Activated CD8-positive, alpha-beta memory T cell treated with anti-CD3 and anti-CD28 coated beads for 1 hour (primary cell): ENCODE results near the gene FPR3.
"Not testable (repeated sequence)": the region's sequence is repeated elsewhere in the genome, so short reads cannot be mapped to it uniquely, and the experiment has no call there.

Experiments used
- DNase-seq, 2 donors: peaks; one replicate each; pipeline ENCODE4 v3.0.0-alpha.2; 2020; ENCODE audit warnings: low read depth in 1 of 2; ENCODE audit errors: extremely low read depth in 1 of 2

The FPR3 gene, protein sequence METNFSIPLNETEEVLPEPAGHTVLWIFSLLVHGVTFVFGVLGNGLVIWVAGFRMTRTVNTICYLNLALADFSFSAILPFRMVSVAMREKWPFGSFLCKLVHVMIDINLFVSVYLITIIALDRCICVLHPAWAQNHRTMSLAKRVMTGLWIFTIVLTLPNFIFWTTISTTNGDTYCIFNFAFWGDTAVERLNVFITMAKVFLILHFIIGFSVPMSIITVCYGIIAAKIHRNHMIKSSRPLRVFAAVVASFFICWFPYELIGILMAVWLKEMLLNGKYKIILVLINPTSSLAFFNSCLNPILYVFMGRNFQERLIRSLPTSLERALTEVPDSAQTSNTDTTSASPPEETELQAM

DNA sequence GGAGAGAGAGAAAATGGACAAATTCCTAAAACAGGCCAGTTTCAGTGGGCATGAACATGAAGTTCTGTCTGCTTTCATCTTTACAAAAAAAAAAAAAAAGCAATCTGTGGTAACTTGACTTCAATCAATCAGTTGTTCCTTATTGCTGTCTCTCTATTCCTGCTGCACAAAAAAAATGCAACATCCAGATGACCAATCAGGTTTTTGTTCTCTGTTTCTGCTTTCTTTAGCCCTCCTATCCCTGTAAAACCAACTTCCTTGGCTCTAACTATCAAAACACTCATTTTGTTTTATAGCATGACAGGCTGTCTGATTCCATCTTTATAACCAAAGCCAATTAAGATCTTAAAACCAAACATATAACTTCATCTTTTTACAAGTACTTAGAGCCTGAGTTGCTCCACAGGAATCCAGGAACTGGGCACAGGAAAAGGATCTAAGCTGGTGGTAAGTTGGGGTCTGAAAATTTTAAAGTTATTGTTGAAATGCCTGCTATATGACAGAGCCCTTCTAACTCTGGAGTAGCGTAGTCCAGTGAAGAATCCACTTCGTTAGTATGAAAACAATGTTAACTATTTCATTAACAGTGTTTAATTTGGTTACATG is at the start of gene FPR3:
TSS of gene FPR3 (plus strand) at position 273 of the 606 bp plus-strand sequence. CDS start 28,592 bp downstream, outside the sequence.
- no peak for DNase-seq

DNA sequence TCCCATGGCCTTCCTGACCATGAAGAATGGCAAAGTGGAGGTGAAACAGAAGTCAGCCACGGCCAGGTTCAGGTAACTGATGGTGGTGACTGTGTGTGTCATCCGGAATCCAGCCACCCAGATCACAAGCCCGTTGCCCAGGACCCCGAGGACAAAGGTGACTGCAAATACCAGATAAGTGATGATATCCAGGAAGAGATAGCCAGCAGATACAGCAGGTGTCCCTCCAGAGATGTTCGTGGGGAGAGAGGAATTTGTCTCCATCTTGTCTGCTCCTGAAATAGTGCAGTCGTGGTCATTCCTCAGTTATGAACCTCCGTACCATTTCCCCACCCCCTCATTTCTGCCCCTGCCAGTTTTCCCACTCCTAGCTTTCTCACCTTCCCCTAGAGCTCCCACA is 48.2 kb upstream of the FPR3 start:
- no peak for DNase-seq

DNA sequence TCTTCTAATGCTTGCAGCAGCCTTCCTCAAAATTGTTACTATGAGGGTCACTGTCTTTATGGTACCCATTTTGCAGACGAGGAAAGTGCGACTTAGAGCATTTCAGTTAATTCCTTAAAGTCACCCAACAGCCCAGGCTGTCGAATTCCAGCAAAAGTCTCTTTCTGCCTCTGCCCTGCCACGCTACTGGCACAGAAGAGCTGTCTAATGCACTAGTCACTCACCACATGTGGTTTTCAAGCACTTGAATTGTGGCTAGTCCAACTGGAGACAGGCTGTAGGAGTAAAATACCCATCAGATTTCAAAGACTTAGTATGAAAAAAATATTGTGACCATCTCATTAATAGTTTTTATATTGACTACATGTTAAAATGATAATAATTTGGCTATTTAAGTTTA is 45.0 kb upstream of the FPR3 start:
- DNase-seq, result no peak

DNA sequence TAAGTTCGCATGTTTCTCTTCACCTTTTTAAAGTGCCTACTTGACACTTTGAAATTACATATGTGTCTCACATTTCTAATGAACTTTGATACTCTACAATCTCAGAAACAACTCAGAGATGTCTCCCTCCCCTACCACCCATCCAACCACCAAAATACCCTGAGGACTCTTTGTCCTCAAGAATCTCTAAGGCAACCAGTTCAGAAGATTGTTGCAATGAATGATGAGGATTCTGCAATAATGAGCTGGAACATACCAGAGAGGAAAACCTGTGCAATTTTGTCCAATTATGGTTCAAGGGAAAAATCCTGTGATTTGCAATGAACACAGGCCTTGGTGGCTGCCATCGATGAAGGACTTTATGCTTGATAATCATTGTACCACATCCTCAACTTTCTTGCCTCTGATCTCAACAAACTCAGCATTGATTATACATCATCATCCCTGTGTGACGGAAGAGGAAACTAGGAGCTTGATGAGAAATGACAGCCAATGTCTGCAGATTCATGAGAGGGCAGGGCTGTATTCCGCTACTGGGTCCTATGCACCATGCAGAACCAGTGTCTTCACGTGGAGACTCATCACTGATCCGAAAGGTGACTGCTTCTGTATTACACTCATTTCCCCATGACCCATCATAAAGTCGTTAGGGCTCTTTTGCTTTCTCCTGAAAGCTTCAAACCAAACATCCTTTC is 44.4 kb upstream of the FPR3 start:
- DNase-seq, result no peak

DNA sequence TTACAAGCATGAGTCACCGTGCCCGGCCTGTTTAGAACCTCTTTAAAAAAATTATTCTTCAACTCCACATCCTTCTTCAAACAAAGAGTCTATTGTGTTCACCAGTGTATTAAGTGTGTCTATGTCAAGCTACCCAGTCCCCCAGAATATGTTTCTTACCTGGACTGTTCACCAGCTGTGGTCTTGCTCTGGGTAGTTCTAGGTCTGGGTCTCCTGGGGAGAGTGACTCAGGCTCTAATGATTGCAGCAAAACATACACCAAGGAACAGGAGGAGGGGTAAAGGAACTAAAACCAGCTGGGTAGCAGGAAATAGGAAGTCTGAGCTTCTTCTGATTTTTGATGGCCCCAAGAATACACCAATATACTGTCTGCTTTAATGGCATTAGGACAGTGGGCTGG is 43.3 kb upstream of the FPR3 start, which contains the start of gene FPR1:
TSS of gene FPR1 (minus strand) at position 224 of the 400 bp plus-strand sequence. CDS start 4,884 bp downstream, outside the sequence.
- no peak for DNase-seq

DNA sequence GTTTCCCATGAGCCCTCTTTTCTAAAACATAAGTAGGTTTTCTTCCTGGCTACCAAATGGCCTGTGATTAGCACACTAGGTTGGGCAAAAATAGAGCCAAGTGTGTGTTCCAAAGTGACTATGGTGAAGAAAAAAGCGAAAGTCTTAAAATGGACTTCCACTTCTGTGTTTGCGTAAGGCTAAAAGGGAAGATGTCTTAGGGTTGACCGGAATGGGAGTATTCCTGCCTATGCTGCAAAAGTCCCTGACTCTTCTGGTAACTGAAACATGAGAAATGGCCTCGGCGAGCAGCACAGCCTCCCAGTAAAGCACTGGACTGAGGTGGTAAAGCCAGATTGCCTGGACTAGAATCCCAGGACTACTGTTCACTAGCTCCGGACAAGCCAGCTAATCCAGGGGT is 40.8 kb upstream of the FPR3 start:
- no peak for DNase-seq

DNA sequence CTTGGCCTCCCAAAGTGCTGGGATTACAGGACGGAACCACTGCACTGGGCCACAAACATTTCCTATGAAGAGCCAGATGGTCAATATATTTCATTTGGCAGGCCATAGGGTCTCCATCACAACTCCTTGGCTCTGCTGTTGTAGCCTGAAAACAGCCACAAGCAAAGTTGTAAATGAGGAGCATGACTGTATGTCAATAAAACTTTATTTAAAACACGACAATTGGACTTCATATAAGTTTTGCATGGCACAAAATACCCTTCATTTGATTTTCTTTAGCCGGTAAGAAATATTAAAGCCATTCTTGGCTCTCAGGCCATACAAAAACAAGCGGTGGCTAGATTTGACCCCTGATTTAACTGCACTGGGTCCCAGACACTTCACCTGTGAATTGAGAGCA is 40.2 kb upstream of the FPR3 start:
- DNase-seq, result no peak

DNA sequence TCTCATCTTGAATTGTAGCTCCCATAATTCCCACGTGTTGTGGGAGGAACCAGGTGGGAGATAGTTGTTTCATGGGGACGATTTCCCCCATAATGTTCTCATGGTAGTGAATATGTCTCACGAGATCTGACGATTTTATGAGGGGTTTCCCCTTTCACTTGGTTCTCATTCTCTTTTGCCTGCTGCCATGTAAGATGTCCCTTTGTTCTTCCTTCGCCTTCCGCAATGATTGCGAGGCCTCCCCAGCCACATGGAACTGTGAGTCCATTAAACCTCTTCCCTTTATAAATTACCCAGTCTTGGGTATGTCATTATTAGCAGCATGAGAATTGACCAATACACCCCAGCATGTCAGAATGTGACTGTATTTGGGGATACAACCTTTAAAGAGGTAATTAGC is 39.4 kb upstream of the FPR3 start:
- no peak for DNase-seq

DNA sequence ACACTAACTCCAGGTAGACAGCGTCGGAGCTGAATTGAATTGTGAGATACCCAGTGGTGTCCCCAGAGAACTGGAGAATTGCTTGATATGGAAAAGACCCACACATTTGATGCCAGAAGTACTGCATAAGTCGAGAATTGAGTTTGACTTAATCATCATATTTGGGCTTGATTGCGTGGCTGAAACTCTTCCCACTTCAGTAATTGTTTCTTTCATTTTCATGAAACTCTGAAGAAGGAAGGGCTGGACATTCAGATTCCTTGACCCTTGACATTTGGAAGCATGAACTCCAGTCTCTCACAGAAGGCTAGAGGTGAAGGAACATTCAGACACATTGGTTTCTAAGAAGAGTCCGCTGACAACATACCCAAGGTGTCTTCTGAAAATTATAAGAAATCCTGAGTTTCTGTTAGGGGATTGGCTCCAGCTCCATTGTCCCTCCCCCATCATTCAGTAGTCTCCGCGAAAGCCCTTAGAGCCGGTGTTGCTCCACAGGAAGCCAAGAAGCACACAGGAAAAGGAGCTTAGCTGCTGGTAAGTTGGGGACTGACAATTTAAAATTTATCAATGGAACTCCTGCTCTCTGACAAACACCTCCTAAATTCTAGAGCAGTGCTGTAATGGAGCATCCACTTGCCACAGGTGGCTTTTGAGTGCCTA is 34.1 kb upstream of the FPR3 start, which contains the start of gene FPR2:
TSS of gene FPR2 (plus strand) at position 484 of the 660 bp plus-strand sequence. CDS start 7,479 bp downstream, outside the sequence.
- DNase-seq, result no peak

DNA sequence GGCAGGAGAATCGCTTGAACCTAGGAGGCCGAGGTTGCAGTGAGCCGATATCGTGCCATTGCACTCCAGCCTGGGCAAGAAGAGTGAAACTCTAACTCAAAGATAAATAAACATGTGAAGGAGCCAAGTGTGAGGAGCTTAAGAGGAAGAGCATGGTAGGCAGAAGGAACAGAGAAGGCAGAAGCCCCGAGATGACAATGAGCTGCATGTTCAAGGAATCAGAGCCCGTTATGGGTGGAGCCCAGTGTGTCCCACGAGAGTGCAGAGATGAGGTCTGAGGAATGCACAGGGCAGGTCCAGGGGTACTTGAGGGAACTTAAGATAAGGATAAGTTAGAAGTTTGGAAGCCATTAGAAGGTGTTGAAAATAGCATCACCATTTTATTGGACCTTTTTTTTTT is 33.3 kb upstream of the FPR3 start:
- DNase-seq, result no peak

DNA sequence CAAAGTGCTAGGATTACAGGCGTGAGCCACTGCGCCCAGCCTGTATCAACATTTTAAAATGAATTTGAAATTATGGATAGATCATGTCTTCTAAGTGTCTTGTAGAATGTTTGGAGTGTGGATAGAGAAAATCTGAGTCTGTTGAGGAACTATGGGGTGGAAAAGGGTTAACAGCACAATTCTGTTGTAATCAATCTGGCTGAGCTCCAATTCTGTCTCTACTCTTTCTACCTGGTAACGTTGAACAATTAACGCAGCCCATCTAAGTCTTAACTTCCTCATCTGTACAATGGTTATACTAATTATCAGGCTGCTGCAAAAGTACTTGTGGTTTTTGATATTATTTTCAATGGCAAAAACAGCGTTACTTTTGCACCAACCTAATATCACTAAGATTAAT is 29.9 kb upstream of the FPR3 start:
- no peak for DNase-seq

DNA sequence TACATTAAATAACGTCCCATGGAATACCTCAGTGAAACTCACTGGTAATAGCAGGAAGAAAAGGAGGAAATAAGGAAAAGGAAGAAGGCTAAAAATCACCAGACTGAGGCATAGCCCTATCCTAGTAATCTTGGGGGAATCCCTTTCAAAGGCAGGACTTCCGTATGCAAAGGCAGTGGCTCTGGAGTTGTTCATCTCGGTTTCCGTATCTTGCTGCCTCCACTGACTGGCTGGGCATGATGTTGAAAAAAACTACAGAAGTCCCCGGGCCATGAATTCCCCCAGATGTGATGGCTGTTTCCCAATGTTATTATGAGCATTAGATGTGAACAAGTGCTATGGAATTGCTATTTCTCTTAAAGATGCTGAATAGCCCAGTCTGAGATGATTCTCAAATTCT is 28.5 kb upstream of the FPR3 start:
- DNase-seq, result no peak

DNA sequence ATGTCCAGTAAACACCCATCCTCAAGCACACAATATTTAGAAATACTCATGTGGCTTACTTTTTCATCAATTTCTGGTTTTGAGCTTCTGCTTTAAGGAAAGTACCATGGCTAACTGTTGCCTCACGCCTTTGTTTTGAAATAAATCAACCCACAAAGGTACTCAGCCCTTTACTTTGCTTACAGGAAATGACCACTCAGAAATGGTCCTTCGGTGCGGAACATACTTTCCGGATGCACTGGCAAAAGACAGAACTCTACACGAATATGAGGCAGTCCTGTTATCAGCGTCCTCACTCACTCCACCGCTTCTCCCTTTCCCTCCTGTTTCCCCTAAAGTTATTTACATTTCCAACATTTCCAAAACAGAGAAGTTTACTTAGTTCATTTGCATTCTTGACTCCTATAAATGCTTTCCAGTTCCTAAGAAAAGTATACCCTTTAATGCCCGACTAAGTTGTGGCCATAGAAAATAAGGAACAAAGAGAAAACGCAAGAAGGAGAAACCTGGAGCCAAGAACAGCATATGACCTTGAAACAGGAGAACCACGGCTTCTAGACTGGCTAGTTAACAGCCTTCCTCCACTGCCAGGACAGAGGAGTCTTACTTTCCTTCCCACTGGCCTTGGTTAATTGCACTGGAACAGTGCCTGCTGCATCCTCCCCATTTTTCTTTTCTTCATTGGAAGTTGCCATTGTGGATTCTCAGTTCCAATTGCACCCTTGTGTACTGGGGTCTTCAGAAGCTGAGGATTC is 23.4 kb upstream of the FPR3 start:
- no peak for DNase-seq

DNA sequence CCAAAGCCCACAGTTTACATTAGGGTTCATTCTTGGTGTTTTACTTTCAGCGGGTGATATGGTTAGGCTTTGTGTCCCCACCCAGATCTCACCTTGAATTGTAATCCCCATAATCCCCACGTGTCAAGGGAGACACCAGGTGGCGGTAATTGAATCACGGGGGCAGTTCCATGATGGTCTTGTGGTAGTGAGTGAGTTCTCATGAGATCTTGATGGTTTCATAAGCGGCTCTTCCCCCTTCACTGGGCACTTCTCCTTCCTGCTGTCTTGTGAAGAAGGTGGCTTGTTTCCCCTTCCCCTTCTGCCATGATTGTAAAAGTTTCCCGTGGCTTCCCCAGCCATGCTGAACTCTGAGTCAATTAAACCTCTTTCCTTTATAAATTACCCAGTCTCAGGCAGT is 22.0 kb upstream of the FPR3 start:
- DNase-seq, result no peak

DNA sequence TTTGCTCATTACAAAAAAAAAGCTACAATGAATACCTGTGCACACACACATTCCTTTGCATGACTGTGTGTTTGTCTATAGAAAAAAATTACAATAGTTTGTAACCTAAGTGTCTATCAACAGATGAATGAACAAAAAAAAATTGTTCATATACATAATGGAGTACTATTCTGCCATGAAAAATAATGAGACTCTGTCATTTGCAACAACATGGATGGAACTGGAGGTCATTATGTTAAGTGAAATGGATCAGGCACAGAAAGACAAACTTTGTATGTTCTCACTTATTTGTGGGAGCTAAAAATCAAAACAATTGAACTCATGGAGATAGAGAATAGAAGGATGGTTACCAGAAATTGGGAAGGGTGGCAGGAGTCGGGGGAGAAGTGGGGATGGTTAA is 18.4 kb upstream of the FPR3 start:
- DNase-seq, result not testable (repeated sequence)

DNA sequence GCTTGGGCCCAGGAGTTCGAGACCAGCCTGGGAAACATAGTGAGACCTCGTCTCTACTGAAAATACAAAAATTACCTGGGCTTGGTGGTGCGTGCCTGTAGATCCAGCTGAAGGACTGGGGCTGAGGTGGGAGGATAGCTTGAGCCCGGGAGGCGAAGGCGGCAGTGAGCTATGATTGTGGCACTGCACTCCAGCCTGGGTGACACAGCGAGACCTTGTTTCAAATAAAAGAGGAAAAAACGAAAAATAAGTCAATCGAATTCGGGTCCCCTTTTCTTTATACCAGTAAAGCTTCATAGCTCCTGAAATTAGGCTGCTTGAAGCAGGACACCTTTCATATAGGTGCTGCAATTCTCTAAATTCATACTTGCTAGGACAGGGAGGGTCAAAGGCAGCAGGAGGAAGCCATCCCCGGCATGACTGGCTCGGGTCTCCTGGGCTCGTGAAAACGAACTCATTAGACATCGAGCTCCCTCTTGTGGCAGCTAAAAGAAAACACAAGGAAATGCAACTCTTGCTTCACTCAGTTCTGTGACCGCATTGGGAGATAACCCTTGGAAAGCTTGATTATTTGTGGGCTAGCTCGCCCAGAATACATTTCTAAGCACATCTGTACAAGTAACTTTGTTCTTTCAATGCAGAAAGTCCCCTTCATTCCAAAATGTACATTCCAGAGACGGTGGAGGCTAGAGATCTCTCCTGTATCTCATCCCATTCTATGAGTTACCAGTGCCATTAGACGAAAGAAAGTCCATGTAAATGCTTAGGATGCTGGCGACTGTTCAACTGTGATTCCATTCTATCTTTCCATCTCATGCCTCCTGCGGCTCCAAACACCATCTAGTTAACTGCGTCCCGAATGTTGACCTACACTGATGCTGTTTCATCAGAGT is 17.1 kb upstream of the FPR3 start:
- peak in 1 of 2 donors; percentile 1 for DNase-seq

DNA sequence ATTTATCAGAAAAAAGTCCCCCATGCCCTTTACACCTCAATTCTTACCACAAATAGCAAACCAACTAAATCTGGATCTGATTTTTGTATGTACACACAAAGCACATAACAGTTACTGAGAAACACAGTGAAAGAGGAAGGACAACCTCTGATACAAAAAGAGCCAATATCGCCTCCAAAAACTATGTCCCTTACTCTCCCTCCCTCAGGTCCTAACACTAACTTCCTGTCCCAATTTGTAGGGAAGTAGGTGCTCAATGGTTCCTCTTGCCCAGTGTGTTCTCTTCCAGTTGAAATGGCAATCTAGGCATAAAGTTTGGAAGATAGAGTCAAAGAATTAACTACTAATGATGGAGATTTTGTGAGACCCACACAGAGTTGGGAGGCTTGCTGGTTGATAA is 15.8 kb upstream of the FPR3 start:
- no peak for DNase-seq

DNA sequence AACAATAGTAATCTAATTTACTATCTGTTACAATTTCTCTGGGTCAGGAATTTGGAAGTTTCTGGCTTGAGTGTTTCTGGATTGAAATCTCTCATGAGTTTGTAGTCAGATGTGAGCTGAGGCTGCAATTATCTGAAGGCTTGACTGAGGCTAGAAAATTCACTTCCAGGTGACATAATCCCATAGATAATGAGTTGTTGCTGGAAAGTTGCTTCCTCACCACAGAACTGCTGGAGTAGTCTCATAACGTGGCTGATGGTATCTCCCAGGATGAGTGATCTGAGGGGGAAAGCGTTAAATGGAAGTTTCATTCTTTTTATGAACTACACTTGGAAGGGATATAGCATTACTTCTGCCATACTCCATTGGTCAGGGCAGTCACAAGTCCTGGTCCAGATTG is 15.3 kb upstream of the FPR3 start:
- no peak for DNase-seq

DNA sequence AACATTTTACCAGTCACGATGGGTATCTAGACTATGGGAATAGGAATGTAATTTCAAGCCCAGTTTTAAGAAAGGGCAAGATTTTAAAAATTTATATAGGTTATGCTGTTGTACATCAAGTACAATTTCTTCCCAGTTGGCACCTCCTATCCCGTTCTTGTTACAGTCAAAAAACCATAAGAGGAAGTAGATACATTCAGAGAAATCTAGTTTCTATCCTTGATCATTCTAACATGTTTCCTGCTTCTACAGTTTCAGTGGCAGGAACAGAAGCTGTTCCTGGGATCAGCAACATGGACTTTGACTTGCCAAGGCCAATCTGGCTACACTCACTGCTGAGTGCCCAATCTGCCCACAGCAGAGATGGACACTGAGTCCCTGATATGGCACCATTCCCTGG is 14.7 kb upstream of the FPR3 start:
- no peak for DNase-seq

DNA sequence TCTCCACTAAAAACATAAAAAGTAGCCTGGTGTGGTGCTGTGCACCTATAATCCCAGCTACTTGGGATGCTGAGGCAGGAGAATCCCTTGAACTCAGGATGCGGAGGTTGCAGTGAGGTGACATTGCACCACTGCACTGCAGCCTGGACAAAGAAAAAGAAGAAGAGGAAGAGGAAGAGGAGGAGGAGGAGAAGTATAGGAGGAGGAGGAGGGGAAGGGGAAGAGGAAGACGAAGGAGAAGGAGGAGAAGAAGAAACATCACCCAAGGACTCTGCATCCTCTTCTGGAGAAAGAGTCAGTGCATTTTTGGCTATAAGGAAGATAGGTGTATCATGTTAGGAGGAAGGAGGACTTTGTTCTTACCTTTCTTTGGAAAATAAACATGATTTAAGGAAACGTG is 13.0 kb upstream of the FPR3 start:
- DNase-seq, result no peak
